Fibroblast of lung (primary cell): ENCODE results near the gene PGP. TPM values are rescaled to one million over a fixed set of nuclear protein-coding genes. Genes with fewer than 3 reads are reported as not detected.
"Not testable (repeated sequence)": the region's sequence is repeated elsewhere in the genome, so short reads cannot be mapped to it uniquely, and the experiment has no call there.

Source experiments
- DNase-seq, 2 donors: peaks; one replicate each; pipeline versions ENCODE4 v3.0.0 to v3.0.0-alpha.2; 2010; ENCODE audit warnings: low read depth in 2 of 2
- H2AFZ ChIP-seq: 2 replicates; pipeline ENCODE4 v1.5.1; 2012; ENCODE audit warnings: low read length, control low read depth, inconsistent platforms
- H3K27ac ChIP-seq: 2 replicates; pipeline ENCODE4 v1.5.1; 2011; ENCODE audit warnings: low read length, control low read depth; ENCODE audit not compliant: insufficient read depth
- H3K27me3 ChIP-seq: 2 replicates; pipeline ENCODE4 v1.5.1; 2011; ENCODE audit warnings: mild to moderate bottlenecking, low read length; ENCODE audit not compliant: control insufficient read depth, insufficient read depth
- H3K36me3 ChIP-seq: 2 replicates; pipeline ENCODE4 v1.5.1; 2011; ENCODE audit warnings: low read length; ENCODE audit not compliant: control insufficient read depth, insufficient read depth
- H3K4me1 ChIP-seq: 2 replicates; pipeline ENCODE4 v1.5.1; 2011; ENCODE audit warnings: low read length; ENCODE audit not compliant: control insufficient read depth, insufficient read depth; ENCODE audit errors: extremely low read depth
- H3K4me2 ChIP-seq: 2 replicates; pipeline ENCODE4 v1.5.1; 2011; ENCODE audit warnings: low read length, control low read depth; ENCODE audit not compliant: insufficient read depth; ENCODE audit errors: extremely low read depth
- H3K4me3 ChIP-seq, 4 experiments: fragments of 200-600 bp in 1 of 4; sonication (generic) in 1 of 4; replicated peaks in 1 of 4; 2 replicates each; pipeline ENCODE4 v1.5.1; 2011 to 2016; ENCODE audit warnings: low read length in 4 of 4, low read depth in 3 of 4, mild to moderate bottlenecking in 3 of 4, control low read depth in 2 of 4, inconsistent platforms in 1 of 4, mixed read lengths in 1 of 4; ENCODE audit not compliant: insufficient read depth in 1 of 4; ENCODE audit errors: control extremely low read depth in 1 of 4
- H3K79me2 ChIP-seq: 2 replicates; pipeline ENCODE4 v1.5.1; 2012; ENCODE audit warnings: mild to moderate bottlenecking, low read length, inconsistent platforms; ENCODE audit not compliant: control insufficient read depth, insufficient read depth
- H3K9ac ChIP-seq: 2 replicates; pipeline ENCODE4 v1.5.1; 2011; ENCODE audit warnings: mild to moderate bottlenecking, low read length, control low read depth; ENCODE audit not compliant: insufficient read depth
- H3K9me3 ChIP-seq: 2 replicates; pipeline ENCODE4 v1.5.1; 2012; ENCODE audit warnings: low read depth, low read length; ENCODE audit not compliant: control insufficient read depth, insufficient read depth
- H4K20me1 ChIP-seq: 2 replicates; pipeline ENCODE4 v1.5.1; 2011; ENCODE audit warnings: low read length; ENCODE audit not compliant: control insufficient read depth, insufficient read depth; ENCODE audit errors: extremely low read depth
- CTCF ChIP-seq, 2 donors: IDR thresholded peaks in 1 of 2; conservative IDR thresholded peaks in 1 of 2; 1 replicate in 1 of 2; 2 replicates in 1 of 2; pipeline ENCODE4 v1.5.1; 2011 to 2012; ENCODE audit warnings: low read length in 2 of 2, control low read depth in 1 of 2, inconsistent platforms in 1 of 2, low read depth in 1 of 2, mild to moderate bottlenecking in 1 of 2
- EZH2 ChIP-seq: IDR thresholded peaks from 2 replicates; pipeline ENCODE4 v1.5.1; 2012; ENCODE audit warnings: low read length, control low read depth, mild to moderate bottlenecking; ENCODE audit errors: missing control alignments
- polyA minus RNA-seq: library from RNA; depleted of rRNA, polyadenylated mRNA; stranded (reverse); fragments of >200 nt; gene quantifications from 2 replicates; pipeline ENCODE4 v1.2.3, GENCODE V29; 2011; ENCODE audit warnings: low replicate concordance
- polyA plus RNA-seq, 2 donors: library from polyadenylated mRNA; depleted of rRNA in 1 of 2; stranded (reverse) in 1 of 2; unstranded in 1 of 2; fragments of >200 nt; gene quantifications; 2 replicates each; pipeline ENCODE4 v1.2.1, GENCODE V29; 2011 to 2012; ENCODE audit warnings: missing spikeins in 1 of 2
- total RNA-seq: library from RNA; depleted of rRNA; stranded (reverse); fragments of >200 nt; gene quantifications from 2 replicates; pipeline ENCODE4 v1.2.1, GENCODE V29; 2014

PGP gene
- total RNA-seq, result 5.6 and 9.6 TPM in 2 replicates
- 4.2 and 6.5 TPM in 2 replicates for polyA plus RNA-seq
- 8.2 and 16.2 TPM in 2 replicates for polyA plus RNA-seq (2012)
- 6.4 and 7.4 TPM in 2 replicates for polyA minus RNA-seq

DNA sequence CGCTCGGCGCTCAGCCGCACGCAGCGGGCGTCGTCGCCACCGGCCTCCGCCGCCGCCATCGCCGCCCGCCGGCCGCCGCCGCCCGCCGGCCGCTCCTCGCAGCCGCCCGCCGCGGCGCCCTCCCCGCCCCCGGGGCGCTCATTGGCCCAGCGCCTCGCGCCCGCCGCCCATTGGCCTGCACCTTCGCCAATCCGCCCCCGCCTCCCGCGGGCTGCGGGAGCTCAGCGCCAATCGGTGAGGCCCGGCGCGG is at the start of gene PGP:
Gene PGP, minus strand, starts transcription at position 122 of the 250 bp plus-strand sequence. Its CDS starts 63 bp downstream, at position 59.
- H2AFZ ChIP-seq, result peak within 1 kb of the TSS; percentile 96
- H4K20me1 ChIP-seq, result no peaks in the 10 kb centered on the region
- no peaks in the 10 kb centered on the region for H3K9me3 ChIP-seq
- peaks cover 5% of the 10 kb centered on the region for H3K36me3 ChIP-seq
- H3K27ac ChIP-seq, result peak within 1 kb of the TSS; percentile 98
- H3K79me2 ChIP-seq, result peaks cover 18% of the 10 kb centered on the region
- TF ChIP-seq EZH2 (no peak), CTCF (conservative IDR thresholded peaks at IDR 0.05 in 1 of 2, IDR thresholded peaks at IDR 0.05 in 1 of 2; ENCODE audit: low read depth in 1 of 2, low read length in 2 of 2) (no peak)
- peak within 1 kb of the TSS; percentile 76 to 86 (median 80) for H3K4me3 ChIP-seq
- H3K27me3 ChIP-seq, result no peaks in the 10 kb centered on the region
- no peak for DNase-seq
- H3K9ac ChIP-seq, result peak within 1 kb of the TSS; percentile 84
- H3K4me2 ChIP-seq, result peak within 1 kb of the TSS; percentile 99
- peaks cover 7% of the 10 kb centered on the region for H3K4me1 ChIP-seq

DNA sequence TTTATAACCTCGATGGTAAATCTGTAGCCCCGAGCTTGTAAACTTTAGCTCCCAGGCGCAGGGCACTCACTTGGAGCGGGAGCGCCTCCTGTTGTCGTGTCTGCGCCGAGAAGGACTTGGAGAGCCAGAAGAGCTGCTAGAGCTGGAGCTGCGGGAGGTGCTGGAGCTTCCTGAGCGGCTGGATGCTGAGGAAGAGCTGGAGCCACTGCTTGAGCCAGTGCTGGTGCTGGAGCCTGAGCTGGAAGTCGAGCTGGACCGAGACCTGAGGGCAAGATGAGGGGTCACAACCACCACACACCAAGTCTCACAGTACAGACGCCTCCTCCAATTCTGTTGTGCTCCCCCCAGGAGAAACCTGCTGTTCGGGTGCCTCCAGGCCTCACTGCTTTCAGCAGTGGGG is 48.4 kb upstream of the PGP start:
- Histone ChIP-seq H3K79me2 (peaks cover 63% of the 10 kb centered on the region), H3K36me3 (peaks cover 17% of the 10 kb centered on the region)
- H2AFZ ChIP-seq, H4K20me1 ChIP-seq, H3K27me3 ChIP-seq, H3K4me1 ChIP-seq, H3K9me3 ChIP-seq, H3K4me2 ChIP-seq, H3K4me3 ChIP-seq, DNase-seq, H3K9ac ChIP-seq, H3K27ac ChIP-seq: not testable (repeated sequence)

GRCh38 chr16:2260250-2260649 is 45.6 kb upstream of the PGP start:
- H3K79me2 ChIP-seq, result peaks cover 49% of the 10 kb centered on the region
- H2AFZ ChIP-seq, result no peak overlapping the region
- no peak overlapping the region for H3K27ac ChIP-seq
- H3K9me3 ChIP-seq, result no peaks in the 10 kb centered on the region
- H3K4me3 ChIP-seq, result no peak overlapping the region
- DNase-seq, result no peak
- H3K4me2 ChIP-seq, result no peak overlapping the region
- peaks cover 4% of the 10 kb centered on the region for H4K20me1 ChIP-seq
- H3K4me1 ChIP-seq, result no peaks in the 10 kb centered on the region
- TF ChIP-seq EZH2 (no peak), CTCF (conservative IDR thresholded peaks at IDR 0.05 in 1 of 2, IDR thresholded peaks at IDR 0.05 in 1 of 2; ENCODE audit: low read depth in 1 of 2, low read length in 2 of 2) (no peak)
- peaks cover 32% of the 10 kb centered on the region for H3K36me3 ChIP-seq
- no peaks in the 10 kb centered on the region for H3K27me3 ChIP-seq
- no peak overlapping the region for H3K9ac ChIP-seq

DNA sequence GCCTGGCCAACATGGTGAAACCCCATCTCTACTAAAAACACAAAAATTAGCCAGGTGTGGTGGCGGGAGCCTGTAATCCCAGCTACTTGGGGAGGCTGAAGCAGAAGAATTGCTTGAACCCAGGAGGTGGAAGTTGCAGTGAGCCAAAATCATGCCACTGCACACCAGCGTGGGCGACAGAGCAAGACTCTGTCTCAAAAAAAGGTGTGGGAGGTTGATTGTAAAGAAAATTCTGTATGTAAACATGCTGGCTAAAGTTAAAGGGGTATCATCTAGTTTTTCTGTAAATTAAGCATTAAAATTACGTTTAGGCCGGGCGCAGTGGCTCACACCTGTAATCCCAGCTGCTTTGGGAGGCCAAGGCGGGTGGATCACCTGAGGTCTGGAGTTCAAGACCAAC is 43.9 kb upstream of the PGP start:
- not testable (repeated sequence) for H3K4me3 ChIP-seq, DNase-seq, H4K20me1 ChIP-seq, H3K27me3 ChIP-seq, H3K9me3 ChIP-seq, H3K4me1 ChIP-seq, H3K4me2 ChIP-seq, H3K9ac ChIP-seq, H2AFZ ChIP-seq, H3K27ac ChIP-seq
- peaks cover 32% of the 10 kb centered on the region for H3K79me2 ChIP-seq
- H3K36me3 ChIP-seq, result peaks cover 31% of the 10 kb centered on the region
